NCI-H446 treated with DMSO at 0.1 percent for 48 hours (cell line): Measurements from ENCODE around the gene CPPED1.
"Not testable (repeated sequence)": the region's sequence is repeated elsewhere in the genome, so short reads cannot be mapped to it uniquely, and the experiment has no call there.

Experiments
- DNase-seq: peaks from one replicate; lab custom pipeline; 2025; lab: John Stamatoyannopoulos, UW

The CPPED1 gene

GRCh38 chr16:12802048-12802447, 1.6 kb downstream of the CPPED1 start:
- no peak for DNase-seq

- DNase-seq: no peak
Measured at GRCh38 chr16:12801511-12802042, 2.1 kb downstream of the CPPED1 start.

- DNase-seq: no peak
Measured at GRCh38 chr16:12800817-12801216, 2.9 kb downstream of the CPPED1 start.

- not testable (repeated sequence) for DNase-seq
Measured at GRCh38 chr16:12799996-12800395, 3.7 kb downstream of the CPPED1 start.

- no peak for DNase-seq
Measured at GRCh38 chr16:12798846-12799245, 4.8 kb downstream of the CPPED1 start.

GRCh38 chr16:12798171-12798570, 5.5 kb downstream of the CPPED1 start:
- no peak for DNase-seq

GRCh38 chr16:12796498-12796897, 7.2 kb downstream of the CPPED1 start:
- no peak for DNase-seq

GRCh38 chr16:12794486-12795387, 8.9 kb downstream of the CPPED1 start:
- DNase-seq: peak; percentile 36

GRCh38 chr16:12793865-12794240, 9.8 kb downstream of the CPPED1 start:
- DNase-seq: no peak

- no peak for DNase-seq
Measured at GRCh38 chr16:12793120-12793864, 10.4 kb downstream of the CPPED1 start.

- not testable (repeated sequence) for DNase-seq
Measured at GRCh38 chr16:12792528-12792927, 11.2 kb downstream of the CPPED1 start.

- no peak for DNase-seq
Measured at GRCh38 chr16:12791340-12791739, 12.3 kb downstream of the CPPED1 start.

GRCh38 chr16:12788758-12789157, 14.9 kb downstream of the CPPED1 start:
- no peak for DNase-seq

GRCh38 chr16:12786081-12786480, 17.6 kb downstream of the CPPED1 start:
- no peak for DNase-seq

GRCh38 chr16:12784076-12784475, 19.6 kb downstream of the CPPED1 start:
- DNase-seq: no peak

- DNase-seq: no peak
Measured at GRCh38 chr16:12781777-12782176, 21.9 kb downstream of the CPPED1 start.

- DNase-seq: no peak
Measured at GRCh38 chr16:12780467-12780866, 23.2 kb downstream of the CPPED1 start.

GRCh38 chr16:12778726-12779125, 25.0 kb downstream of the CPPED1 start:
- DNase-seq: no peak

GRCh38 chr16:12775656-12776236, 27.9 kb downstream of the CPPED1 start:
- no peak for DNase-seq

- no peak for DNase-seq
Measured at GRCh38 chr16:12773221-12773620, 30.5 kb downstream of the CPPED1 start.

- no peak for DNase-seq
Measured at GRCh38 chr16:12771341-12771798, 32.3 kb downstream of the CPPED1 start.

GRCh38 chr16:12769525-12769924, 34.2 kb downstream of the CPPED1 start:
- no peak for DNase-seq
